Spleen (tissue), 11 donors: Measurements from ENCODE around the gene PKNOX1. TPM values are rescaled to one million over a fixed set of nuclear protein-coding genes. Genes with fewer than 3 reads are reported as not detected.

Experiments used
- DNase-seq: peaks from one replicate; pipeline ENCODE4 v3.0.0-alpha.2; 2020
- H3K27ac ChIP-seq, 8 donors: fragments of 200-600 bp; sonication (generic) in 7 of 8; 1 replicate in 4 of 8; 2 replicates in 4 of 8; pipeline versions ENCODE4 v1.5.0 to v1.8.0; 2016 to 2021; ENCODE audit warnings: inconsistent platforms in 4 of 8, mild to moderate bottlenecking in 4 of 8, moderate library complexity in 1 of 8
- H3K27me3 ChIP-seq, 7 donors: fragments of 200-600 bp; sonication (generic) in 6 of 7; replicated peaks in 1 of 7; 1 replicate in 4 of 7; 2 replicates in 3 of 7; pipeline versions ENCODE4 v1.5.0 to v1.8.0; 2016 to 2021; ENCODE audit warnings: inconsistent platforms in 3 of 7, mild to moderate bottlenecking in 1 of 7
- H3K36me3 ChIP-seq, 6 donors: fragments of 200-600 bp; sonication (generic) in 5 of 6; 1 replicate in 4 of 6; 2 replicates in 2 of 6; pipeline versions ENCODE4 v1.5.0 to v1.8.0; 2016 to 2021; ENCODE audit warnings: inconsistent platforms in 2 of 6
- H3K4me1 ChIP-seq, 6 donors: fragments of 200-600 bp; sonication (generic) in 5 of 6; 1 replicate in 3 of 6; 2 replicates in 3 of 6; pipeline versions ENCODE4 v1.5.0 to v1.8.0; 2016 to 2021; ENCODE audit warnings: inconsistent platforms in 3 of 6
- H3K4me3 ChIP-seq, 8 donors: fragments of 200-600 bp; sonication (generic) in 7 of 8; 1 replicate in 4 of 8; 2 replicates in 4 of 8; pipeline versions ENCODE4 v1.5.0 to v1.8.0; 2016 to 2021; ENCODE audit warnings: inconsistent platforms in 4 of 8, mild to moderate bottlenecking in 4 of 8, moderate library complexity in 2 of 8
- H3K9me3 ChIP-seq, 8 donors: fragments of 200-600 bp; sonication (generic) in 7 of 8; 1 replicate in 4 of 8; 2 replicates in 4 of 8; pipeline versions ENCODE4 v1.5.0 to v1.8.0; 2016 to 2021; ENCODE audit warnings: inconsistent platforms in 4 of 8
- POLR2A ChIP-seq, 3 donors: fragments of 450-650 bp; IDR thresholded peaks; one replicate each; pipeline ENCODE4 v1.5.1; 2017; ENCODE audit warnings: antibody characterized with exemption in 3 of 3, mild to moderate bottlenecking in 1 of 3
- POLR2AphosphoS5 ChIP-seq, 3 donors: sonication (generic); formaldehyde crosslinking; IDR thresholded peaks; one replicate each; pipeline ENCODE4 v1.5.1; 2017; ENCODE audit warnings: antibody characterized with exemption in 3 of 3
- WGBS, 5 donors: extraction: QIAGEN DNeasy Blood & Tissue Kit in 3 of 5; methylation state at CpG; one replicate each; pipeline versions ENCODE4 v1.1.5 to v1.1.7; 2013 to 2018; 5-methylcytosine and 5-hydroxymethylcytosine counted together
- intact Hi-C: fragments of 100-400 bp; cut with DNase I; formaldehyde crosslinking; loops from one replicate; pipeline ENCODE4 v1.15.0; 2023; ENCODE audit warnings: low total_unique reads
- polyA plus RNA-seq, 3 donors: library from polyadenylated mRNA; stranded (reverse); fragments of 200-250 nt; gene quantifications; one replicate each; pipeline ENCODE4 v1.2.1, GENCODE V29; 2013
- total RNA-seq, 7 donors: library from RNA; depleted of rRNA in 3 of 7; stranded (reverse); fragments of >200 nt in 3 of 7; fragmentation: NEBNext Ultra II Directional in 4 of 7; extraction: Animal tissue kit (Norgen Biotek cat#: 25700) in 4 of 7; gene quantifications; one replicate each; pipeline versions ENCODE4 v1.1.0 to v1.2.1, GENCODE V29; 2016 to 2021
- TF ChIP-seq, protein P1 (sequence below), 11 experiments: fragments of 200-600 bp in 7 of 11; fragments of 450-650 bp in 4 of 11; sonication (generic) in 4 of 11; IDR thresholded peaks in 8 of 11; conservative IDR thresholded peaks in 3 of 11; 1 replicate in 7 of 11; 2 replicates in 4 of 11; pipeline versions ENCODE4 v1.4.0 to v1.8.0; 2016 to 2021; ENCODE audit warnings: antibody characterized with exemption in 11 of 11, inconsistent platforms in 4 of 11, mild to moderate bottlenecking in 1 of 11
- donor health status: healthy with polysubstance abuse.
- donor health status: DM: no; HTN: no; CAD: no; lungs with moderate emphysema.
- donor health status: DM: no; HTN: no; CAD: no.
- donor health status: Bipolar disorder and iron deficiency.
- donor health status: healthy.
- donor health status: DM: no; HTN: no; CAD: no.
- donor health status: DM: yes; HTN: yes; CAD: no.

PKNOX1 gene
- total and polyA plus RNA-seq, 10 donors: 7.3 to 21.2 (median 12.7) TPM

DNA sequence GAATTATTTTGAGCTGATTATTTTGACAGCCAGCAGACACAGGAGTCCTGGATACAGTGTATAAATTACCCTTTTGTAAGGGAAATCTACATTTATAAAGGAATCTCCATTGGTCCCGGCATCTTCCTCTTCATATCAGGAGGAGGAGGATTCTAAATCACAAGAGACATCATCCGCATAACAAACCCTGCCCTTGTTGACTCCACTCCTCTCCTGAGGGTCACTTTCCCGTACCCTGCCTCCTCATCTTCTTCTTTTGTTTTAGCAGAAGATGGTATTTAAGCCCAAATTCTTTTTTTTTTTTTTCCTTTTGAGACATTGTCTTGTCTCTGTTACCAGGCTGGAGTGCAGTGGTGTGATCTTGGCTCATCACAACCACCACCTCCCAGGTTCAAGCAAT lies 14.6 kb upstream of the PKNOX1 start:
- WGBS, 5 donors: 84 to 97% (median 91%) methylated on average over 3 of the region's 3 CpGs
- H3K9me3 ChIP-seq: no peaks in the 10 kb centered on the region
- no peak overlapping the region for H3K4me3 ChIP-seq
- H3K27me3 ChIP-seq: no peaks in the 10 kb centered on the region
- intact Hi-C loops: loop anchor here (10.0 kb wide), 1 partner anchor 415 kb away; no protein-coding TSS in a partner anchor
- DNase-seq: no peak
- H3K27ac ChIP-seq: no peak overlapping the region
- no peaks in the 10 kb centered on the region for H3K4me1 ChIP-seq
- no peaks in the 10 kb centered on the region for H3K36me3 ChIP-seq
- TF ChIP-seq POLR2A (IDR thresholded peaks at IDR 0.05): no peak

DNA sequence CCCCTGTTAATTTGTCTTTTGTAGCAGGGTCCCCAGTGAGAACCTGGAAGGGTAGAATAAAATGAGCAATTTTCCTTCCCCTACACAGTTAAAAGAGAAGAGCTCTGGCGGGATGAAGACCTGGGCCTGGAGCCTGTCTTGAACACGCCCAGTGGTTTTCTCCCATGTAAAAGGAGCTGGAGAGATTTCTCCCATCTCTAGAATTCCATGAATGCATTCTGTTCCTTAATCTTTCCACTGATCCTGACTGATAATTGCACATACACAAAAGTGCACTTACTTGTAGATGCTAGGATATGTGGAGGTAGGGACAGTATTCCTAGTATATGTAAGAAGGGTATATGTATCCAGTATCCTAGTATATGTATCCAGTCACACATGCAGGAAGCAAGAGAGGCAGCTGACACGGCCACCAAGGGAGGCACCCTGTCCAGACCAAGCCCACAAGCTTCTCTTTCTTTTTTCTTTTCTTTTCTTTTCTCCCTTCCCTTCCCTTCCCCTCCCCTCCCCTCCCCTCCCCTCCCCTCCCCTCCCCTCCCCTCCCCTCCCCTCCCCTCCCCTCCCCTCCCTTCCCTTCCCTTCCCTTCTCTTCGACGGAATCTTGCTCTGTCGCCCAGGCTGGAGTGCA lies 11.9 kb upstream of the PKNOX1 start:
- H3K4me3 ChIP-seq: no peak overlapping the region
- H3K27ac ChIP-seq: no peak overlapping the region
- TF ChIP-seq, protein P1, sequence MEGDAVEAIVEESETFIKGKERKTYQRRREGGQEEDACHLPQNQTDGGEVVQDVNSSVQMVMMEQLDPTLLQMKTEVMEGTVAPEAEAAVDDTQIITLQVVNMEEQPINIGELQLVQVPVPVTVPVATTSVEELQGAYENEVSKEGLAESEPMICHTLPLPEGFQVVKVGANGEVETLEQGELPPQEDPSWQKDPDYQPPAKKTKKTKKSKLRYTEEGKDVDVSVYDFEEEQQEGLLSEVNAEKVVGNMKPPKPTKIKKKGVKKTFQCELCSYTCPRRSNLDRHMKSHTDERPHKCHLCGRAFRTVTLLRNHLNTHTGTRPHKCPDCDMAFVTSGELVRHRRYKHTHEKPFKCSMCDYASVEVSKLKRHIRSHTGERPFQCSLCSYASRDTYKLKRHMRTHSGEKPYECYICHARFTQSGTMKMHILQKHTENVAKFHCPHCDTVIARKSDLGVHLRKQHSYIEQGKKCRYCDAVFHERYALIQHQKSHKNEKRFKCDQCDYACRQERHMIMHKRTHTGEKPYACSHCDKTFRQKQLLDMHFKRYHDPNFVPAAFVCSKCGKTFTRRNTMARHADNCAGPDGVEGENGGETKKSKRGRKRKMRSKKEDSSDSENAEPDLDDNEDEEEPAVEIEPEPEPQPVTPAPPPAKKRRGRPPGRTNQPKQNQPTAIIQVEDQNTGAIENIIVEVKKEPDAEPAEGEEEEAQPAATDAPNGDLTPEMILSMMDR (IDR thresholded peaks at IDR 0.05 in 8 of 11, conservative IDR thresholded peaks at IDR 0.05 in 3 of 11): no peak
- TF ChIP-seq POLR2A (IDR thresholded peaks at IDR 0.05): no peak
- TF ChIP-seq POLR2AphosphoS5 (IDR thresholded peaks at IDR 0.05): no peak
- intact Hi-C loops: loop anchor here (10.0 kb wide), 1 partner anchor 418 kb away; no protein-coding TSS in a partner anchor
- H3K36me3 ChIP-seq: no peaks in the 10 kb centered on the region
- peak; percentile 4 for DNase-seq
- WGBS, 5 donors: 69 to 87% (median 82%) methylated on average over 3 to 6 of the region's 6 CpGs
- H3K9me3 ChIP-seq: no peaks in the 10 kb centered on the region
- H3K27me3 ChIP-seq: no peaks in the 10 kb centered on the region
- no peaks in the 10 kb centered on the region for H3K4me1 ChIP-seq

DNA sequence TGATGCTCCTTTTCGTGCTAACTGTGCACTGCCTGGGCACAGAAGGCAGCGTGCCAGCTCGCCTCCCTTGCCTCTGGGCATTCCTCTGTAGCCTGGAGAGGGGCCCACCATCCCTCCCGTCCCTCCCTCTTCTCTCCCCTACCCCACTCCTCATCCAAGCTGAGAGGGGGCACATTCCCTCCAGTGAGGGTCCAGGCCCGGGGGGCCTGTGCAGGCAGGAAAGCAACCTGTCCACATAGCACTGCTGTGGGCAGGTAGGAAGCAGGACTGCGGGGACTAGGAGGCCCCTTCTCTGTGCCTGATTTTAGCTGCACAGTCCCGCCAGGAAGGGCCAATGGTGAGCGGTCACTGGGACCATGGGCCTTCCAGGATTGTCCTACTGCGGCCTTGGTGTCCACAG lies 10.3 kb upstream of the PKNOX1 start:
- Histone ChIP-seq H3K4me1 (no peaks in the 10 kb centered on the region), H3K4me3 (no peak overlapping the region), H3K9me3 (no peaks in the 10 kb centered on the region), H3K27me3 (no peaks in the 10 kb centered on the region), H3K27ac (no peak overlapping the region), H3K36me3 (no peaks in the 10 kb centered on the region)
- TF ChIP-seq, protein P1 (IDR thresholded peaks at IDR 0.05 in 8 of 11, conservative IDR thresholded peaks at IDR 0.05 in 3 of 11): no peak
- TF ChIP-seq POLR2AphosphoS5 (IDR thresholded peaks at IDR 0.05) (no peak), POLR2A (IDR thresholded peaks at IDR 0.05) (no peak)
- WGBS, 5 donors: 89 to 95% (median 91%) methylated on average over 9 of the region's 9 CpGs
- peak; percentile 47 for DNase-seq
- intact Hi-C loops: loop anchor here (10.0 kb wide), 1 partner anchor 419 kb away; no protein-coding TSS in a partner anchor

DNA sequence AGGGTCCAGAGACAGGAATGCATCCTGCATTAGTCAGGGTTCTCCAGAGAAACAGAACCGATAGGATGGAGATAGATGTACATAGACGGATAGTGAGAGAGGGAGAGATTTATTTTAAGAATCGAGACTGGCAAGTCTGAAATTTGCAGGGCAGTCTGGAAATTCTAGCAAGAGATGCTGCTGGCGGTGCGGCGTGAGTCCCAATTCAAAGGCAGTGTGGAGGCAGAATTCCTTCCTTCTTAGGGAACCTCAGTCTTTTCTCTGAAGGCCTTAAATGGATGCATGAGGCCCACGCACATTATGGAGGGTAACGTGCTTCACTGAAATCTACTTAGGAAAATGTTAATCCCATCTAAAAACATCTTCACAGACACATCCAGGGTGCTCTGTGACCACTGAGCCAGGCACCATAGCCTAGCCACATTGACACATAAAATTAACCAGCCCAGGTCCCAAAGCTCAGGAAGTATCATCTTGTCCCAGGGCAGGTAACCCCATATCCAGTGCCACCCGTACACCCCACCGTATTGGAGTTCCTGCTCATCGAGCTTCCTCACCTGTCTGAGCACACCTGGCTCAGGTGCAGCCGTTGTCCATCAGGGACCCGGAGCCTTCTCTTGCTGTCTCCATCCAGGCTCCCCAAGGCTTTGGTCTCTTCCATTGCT lies 9.7 kb upstream of the PKNOX1 start:
- peak; percentile 27 for DNase-seq
- Histone ChIP-seq H3K4me3 (no peak overlapping the region), H3K4me1 (no peaks in the 10 kb centered on the region), H3K27ac (no peak overlapping the region), H3K9me3 (no peaks in the 10 kb centered on the region), H3K36me3 (no peaks in the 10 kb centered on the region), H3K27me3 (no peaks in the 10 kb centered on the region)
- 90 to 97% (median 94%) methylated on average over 13 of the region's 13 CpGs for WGBS, 5 donors
- TF ChIP-seq, protein P1 (IDR thresholded peaks at IDR 0.05 in 8 of 11, conservative IDR thresholded peaks at IDR 0.05 in 3 of 11): no peak
- TF ChIP-seq POLR2AphosphoS5 (IDR thresholded peaks at IDR 0.05): no peak
- TF ChIP-seq POLR2A (IDR thresholded peaks at IDR 0.05): no peak
- intact Hi-C loops: loop anchor here (10.0 kb wide), 1 partner anchor 420 kb away; no protein-coding TSS in a partner anchor
